Measurements from ENCODE around the gene XPC.
"Not testable (repeated sequence)": the region's sequence is repeated elsewhere in the genome, so short reads cannot be mapped to it uniquely, and the experiment has no call there.

XPC gene
- 81.6 to 189 reads per million in 2 donors for total RNA-seq

DNA sequence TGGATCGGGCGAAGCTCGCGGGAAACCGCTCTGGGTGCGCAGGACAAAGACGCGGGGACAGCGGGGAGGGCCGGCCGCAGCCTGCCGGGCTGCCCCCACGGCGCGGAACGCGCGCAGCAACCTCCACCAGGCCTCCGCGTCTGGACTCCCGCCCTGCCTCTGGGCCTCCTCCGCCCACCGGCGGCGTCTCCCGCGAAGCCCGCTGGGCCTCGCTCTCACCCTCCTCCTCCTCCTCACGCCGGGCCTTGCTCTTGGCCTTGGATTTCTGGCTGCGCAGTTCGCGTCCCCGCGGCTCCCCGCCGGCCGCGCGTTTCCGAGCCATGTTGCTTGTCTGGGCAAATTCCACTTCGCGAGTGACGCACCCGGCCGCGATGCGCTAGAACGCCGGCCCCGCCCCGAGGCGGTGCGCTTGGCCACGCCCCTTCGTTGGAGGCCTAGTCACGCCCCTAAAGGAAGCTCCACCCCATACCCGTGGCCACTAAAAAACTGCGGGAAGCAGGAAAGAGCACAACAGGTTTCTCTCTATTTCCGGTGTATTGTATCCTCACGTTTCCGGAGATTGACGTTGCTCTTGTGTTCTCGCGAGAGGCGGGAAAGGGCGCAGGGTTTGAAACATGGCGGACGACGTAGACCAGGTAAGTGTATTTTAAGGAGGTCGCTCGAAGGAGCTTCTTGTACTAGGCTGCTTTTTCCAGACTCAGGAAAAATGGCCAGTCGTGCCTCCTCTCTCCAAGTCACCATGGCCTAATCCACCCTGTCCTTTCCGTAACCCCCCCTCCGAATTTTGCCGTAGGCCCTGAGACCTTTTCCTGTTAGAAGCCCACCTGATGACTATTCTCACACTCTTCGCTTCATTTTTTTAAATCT is at the start of gene XPC, which contains the start of gene LSM3:
XPC (minus strand) TSS at position 355 of the 867 bp plus-strand sequence; CDS start at position 322, 33 bp downstream.
LSM3 (plus strand) TSS at position 571 of the 867 bp plus-strand sequence; CDS start at position 615, 44 bp downstream.
- DNase-seq, result peak; percentile 96

DNA sequence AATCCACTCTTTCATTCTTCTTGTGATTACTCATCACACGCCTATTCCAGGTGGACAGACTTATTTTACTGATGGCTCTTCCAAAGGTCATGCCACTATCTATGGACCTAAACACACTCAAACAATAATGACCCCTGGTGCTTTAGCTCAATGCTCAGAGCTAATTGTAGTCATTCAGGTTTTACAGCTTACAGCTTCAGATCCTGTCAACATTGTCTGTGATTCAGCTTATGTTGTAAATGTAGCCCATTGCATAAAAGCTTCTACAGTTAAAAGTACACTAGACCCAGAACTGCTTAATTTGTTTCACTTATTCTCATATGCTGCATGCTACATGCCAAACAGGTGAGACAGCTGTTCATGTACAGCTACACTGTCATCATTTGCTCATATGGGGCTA is 49.5 kb upstream of the XPC start:
- no peak for DNase-seq

DNA sequence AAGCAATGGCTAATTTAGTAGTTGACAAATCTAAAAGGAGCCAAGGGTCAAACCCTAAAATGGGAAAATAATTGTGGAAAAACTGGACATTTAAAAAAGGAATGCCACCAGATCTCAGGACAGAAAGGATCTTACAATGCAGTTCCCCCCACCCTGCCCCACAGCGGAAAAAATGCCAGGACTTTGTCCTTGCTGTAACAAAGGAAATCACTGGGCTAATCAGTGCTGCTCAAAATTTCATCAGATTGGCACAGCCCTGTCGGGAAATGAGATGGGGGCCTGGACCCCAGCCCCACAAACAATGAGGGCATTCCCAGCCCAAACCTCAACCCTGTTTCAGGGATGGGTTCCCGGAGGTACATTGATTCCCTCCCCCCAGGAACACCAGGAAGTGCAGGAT is 48.0 kb upstream of the XPC start:
- not testable (repeated sequence) for DNase-seq

DNA sequence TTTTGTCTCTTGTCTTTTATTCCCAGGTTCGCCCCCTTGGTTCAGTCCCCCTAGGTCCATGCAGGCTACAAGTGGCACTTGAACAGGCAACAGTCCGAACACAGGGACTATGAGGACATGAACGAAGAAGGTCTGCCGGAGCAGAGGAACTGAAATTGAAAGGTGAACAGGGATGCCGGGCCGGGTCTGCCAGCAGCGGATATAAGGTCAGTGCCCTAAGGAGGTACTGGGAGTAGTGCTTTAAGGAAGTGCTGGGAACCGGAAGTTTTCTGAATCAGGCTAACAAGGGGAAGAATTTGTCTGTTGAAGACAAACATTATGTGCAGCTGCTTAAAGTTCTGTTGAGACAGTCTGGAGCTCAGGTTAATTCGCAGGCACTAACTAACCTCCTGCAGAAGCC is 47.0 kb upstream of the XPC start:
- DNase-seq, result no peak

DNA sequence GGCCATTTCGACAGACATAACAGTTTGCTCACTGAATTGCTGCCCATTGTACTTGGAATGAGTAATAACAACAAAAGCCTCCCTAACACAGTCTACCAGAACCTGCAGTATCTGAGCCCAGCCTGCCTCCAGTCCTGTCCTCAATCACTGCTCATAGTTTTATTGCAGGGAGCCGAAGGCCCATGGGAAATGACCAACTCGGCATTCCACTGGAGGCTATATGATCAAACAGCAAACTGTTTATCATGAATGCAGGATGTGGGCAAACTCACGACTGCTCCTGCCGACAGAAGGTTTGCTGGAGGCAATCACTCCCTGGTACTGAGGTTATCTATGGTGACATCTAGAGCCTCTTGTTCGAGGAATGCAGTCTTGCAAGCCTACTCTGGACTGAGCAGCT is 46.5 kb upstream of the XPC start:
- no peak for DNase-seq

DNA sequence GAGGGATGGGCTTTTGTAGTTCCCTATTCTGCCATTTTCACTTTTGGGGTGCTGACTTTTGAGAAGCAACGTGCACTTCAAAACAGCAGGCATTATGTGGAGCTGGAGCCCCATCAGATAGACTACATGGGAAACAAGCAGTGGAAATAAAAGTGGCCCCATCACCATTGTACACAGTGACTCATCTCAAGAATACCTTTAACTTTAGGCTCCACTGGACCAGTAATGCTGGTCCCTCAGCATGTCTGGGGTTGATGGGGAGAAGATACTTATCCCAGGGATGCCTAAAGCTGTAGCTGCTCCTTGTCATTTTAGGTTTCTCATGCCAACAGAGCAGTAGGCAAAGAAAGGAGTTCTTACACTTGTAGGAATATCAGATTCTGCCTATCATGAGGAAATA is 45.2 kb upstream of the XPC start:
- no peak for DNase-seq

DNA sequence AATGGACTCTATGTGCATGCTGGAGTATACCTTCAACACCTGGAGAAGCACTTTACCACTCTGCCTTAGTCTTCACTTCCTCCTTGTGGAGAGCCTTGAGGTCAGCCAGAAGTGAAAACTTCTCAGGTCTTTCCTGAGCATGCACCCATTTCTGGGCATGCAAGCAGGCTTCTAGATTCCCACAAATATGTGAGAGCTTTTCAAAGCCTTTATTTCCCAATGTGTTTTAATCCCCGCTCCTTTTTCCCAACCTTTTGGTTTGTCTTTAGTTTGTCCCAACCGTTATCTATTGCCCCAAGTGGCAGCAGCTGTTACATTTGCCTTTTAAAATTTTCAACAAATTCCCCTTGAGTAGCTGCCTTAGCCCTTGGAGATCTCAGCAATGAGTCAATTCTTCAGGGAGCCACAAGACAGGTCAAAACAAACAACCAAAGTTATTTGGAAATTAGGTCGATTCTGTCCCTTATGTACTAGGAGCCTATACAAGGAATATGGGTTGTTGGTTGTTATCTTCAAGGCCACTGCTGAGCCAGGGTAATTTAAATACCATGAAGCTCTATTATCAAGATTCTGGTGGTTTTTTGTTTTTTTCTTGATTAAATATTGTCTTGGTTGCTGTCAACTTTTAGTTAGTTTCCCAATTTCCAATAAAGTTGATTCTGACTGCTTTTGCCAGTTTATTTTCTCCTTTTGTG is 44.6 kb upstream of the XPC start:
- DNase-seq, result no peak

DNA sequence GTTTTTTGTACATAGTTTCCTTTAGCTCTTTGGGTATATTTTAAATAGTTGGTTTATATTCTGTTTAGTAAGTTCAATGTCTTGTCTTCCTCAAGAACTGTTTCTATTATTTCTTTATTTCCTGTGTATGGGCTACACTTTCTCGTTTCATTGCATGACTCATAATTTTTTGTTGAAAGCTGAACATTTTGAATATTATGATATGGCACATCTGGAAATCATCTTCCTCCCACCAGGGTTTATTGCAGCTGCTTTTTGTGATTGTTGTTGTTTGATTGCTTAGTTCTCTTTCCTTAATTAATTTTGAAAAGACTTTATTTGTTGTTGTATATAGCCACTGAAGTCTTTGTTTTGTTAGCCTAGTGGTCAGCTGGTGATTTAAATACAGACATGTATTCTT is 44.1 kb upstream of the XPC start:
- DNase-seq, result no peak

DNA sequence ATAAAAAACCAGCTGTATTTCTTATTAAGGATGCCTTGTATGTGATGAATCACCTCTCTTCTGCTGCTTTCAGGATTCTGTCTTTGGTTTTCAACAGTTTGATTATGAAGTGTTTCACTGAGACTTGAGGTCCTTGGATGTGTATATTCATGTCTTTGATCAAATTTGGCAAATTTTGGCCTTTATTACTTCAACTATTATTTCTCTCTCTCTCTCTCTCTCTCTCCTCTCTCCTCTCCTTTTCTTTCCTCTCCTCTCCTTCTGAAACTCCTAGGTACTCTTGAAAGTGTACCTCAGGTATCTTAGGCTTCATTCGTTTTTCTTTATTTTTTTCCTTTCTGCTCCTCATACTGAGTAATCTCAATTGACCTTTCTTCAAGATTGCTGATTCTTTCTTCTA is 43.5 kb upstream of the XPC start:
- no peak for DNase-seq

DNA sequence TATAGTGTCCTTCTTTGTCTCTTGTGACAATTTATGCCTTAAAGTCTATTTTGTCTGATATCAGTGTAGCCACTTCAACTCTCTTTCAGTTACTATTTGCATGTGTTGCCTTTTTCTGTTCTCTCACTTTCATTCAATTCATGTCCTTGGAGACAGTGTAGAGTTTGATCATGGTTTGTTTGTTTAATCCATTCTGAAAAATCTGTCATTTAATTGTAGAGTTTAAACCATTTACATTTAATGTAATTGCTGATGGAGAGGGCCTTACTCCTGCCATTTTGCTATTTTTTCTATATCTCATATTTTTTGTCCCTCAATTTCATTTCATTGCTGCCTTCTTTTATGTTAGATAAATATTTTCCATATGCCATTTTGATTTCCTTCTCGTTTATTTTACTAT is 42.5 kb upstream of the XPC start:
- DNase-seq, result no peak

DNA sequence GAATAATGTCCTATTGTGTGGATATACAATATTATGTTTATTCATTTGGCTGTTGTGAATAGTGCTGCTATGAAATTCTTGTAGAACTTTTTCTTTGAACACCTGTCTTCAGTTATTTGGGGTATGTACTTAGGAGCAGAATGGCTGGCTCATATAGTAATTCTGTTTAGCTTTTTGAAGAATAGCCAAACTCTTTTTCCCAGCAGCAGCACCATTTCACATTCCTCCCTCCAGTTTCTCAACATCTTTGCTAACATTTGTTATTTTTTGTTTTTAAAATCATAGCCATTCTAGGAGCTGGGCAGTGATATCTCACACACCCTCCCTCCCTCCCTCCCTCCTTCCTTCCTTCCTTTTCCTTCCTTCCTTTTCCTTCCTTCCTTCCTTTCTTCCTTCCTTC is 40.0 kb upstream of the XPC start:
- no peak for DNase-seq

DNA sequence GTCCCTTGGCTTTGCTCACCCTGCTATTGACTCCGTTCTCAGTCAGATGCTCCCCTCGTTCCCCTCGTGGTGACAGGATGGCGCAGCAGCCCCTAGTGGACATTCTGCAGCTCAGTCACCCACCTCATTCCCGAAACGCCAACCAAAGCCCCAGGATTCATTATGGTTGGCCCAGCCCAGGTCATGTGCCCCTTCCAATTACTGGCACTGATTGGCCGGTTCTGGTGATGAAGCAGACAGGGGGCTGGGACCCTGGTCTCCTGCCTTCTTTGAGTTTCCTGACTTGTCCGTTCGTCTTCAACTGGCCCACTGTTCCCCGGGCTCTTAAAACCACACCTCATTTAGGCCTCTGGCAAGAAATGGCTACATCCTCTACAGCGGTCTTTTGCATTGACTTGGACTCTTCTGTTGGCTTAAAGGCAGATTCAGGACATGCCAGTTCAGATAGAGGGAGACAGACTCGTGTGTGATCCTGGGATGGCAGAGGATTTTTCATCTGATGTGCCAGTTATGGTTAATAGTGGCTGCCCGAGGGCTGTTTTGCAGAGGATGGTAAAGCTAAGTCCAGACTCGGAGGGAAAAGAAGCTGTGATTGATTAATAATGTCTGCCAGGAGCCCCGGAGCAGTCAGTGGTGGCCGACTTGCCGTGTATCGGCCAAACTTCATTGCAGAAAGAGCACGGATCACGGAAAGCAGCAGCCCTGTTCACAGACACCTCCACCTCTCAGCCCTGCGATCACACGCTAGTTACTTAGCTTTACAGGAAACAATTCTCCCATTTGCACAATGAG is 38.1 kb upstream of the XPC start:
- DNase-seq, result peak; percentile 45

DNA sequence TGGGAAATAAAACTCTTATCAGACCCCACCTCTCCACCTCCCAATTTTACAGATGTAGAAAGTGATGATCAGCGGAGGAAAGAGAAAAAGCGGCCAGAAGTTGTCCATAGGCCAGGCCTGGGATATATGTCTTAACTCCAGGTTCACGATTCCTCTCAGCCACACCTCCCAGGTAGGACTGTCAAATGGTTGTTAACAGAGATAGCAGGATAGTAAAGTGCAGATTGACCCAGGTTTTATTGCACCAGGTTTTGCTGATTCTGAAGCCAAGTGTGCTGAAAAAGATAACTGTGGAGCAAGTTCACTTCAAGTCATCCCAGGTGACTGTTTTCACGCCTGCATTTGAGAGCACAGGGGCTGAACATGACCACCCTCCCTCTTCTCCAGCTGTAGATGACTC is 36.4 kb upstream of the XPC start:
- DNase-seq, result no peak

DNA sequence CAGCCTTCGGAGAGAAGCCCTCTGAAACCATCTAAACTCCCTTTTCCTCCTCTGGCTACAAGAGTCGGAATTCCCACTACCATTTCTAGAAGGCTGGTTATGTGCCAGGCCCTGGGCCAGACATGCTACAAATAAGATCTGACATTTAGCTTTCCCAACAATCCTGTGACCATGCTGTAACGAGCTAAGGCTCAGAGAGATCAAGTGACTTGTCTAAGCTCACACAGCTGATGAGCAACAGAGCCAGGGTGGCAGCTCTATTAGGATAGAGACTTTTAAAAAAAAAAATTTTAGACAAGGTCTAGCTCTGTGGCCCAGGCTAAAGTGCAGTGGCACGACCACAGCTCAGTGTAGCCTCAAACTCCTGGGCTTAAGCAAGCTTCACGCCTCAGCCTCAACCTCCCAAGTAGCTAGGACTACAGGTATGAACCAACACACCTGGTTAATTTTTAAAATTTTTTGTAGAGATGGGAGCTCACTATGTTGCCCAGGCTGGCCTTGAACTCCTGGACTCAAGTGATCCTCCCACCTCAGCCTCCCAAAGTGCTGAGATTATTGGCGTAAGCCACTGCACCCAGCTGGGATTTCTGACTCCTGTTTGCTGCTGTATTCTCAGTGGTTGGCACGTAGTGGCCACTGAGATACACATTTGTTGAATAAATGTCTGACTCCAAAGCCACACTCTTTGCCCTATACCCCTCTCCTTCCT is 34.8 kb upstream of the XPC start:
- DNase-seq, result no peak

DNA sequence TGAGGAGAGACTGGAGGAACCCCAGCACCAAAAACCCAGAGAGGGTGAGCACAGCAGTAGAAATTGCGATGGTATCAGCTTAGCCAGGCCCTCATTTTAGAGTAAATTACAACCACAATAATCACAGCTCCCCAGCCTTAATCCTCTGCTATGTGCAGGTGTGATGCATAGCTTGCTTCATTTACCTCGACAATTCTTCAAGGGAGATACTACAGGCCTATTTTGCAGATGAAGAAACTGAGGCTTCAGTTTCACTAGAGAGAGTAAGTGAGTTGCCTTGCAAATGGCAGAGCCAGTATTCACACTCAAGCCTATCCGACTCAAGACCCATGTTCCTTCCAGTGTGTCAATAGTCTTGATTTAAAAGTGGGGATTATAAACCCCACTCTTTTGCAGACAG is 33.6 kb upstream of the XPC start:
- no peak for DNase-seq

DNA sequence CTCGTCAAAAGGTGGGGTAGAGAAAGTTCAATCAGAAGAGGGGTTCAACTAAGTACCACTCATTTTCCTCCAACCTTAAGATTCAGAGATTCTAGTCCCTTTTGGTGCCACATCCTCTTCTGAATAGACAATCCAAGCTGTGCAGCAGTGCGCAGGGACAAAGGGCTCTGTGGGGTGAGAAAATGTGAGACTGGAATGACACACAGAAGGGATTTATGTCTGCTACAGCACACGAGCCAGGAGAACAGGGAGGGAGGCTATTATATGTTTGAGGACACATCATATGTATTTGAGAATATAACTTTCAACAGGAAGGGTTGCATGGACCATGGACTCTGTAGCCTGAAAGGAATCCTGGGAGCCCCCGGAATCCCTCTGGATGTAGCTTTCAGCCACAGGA is 33.2 kb upstream of the XPC start:
- no peak for DNase-seq

DNA sequence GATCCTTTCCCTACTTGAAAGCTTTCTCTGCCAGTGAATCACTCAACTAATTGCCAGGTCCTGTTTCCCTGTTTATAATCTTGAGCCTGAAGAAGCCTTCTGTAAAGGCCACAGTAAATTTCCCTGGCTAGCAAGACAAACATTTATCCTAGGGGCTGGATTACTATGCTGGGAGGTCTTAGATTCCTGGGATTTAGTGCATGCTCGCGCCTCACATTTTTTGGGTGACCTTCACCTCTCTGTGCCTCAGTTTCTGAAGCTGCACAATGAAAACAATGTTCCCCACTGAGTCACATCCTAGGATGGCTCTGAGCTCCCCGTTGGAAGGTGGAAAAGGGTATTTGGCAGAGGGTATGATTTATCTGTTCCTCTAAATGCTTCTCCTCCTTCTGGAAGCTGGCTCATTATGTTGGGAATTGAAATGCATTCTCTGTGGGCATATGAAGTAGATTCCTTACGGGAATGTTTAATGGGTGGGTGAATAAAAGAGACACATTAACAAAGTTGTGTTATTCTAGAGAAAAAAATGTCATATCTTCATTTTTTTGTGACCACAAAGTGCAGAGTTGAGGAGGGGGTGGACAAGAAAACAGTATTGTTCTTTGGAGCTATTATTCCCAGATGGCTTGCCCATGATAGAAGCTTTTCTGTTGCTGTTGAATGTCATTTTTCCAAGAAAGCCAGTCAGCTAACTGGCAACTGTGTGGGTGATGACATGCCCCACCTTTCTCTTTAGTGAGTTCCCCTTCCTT is 32.6 kb upstream of the XPC start:
- DNase-seq, result no peak

DNA sequence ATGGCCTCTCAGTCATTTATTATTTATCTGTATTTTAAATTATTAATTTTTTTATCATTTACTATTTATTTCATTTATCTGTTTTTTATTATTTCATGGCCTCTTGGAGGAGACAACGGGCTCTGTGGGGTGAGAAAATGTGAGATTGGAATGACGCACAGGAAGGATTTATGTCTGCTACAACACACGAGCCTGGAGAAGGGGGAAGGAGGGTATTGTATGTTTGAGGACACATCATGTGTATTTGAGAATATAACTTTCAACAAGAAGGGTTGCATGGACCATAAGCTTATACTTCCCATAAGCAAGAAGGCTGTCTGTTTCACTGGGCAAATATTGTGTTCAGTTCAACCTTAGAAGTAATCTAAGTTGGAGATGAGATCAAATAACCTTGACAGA is 31.9 kb upstream of the XPC start:
- DNase-seq, result no peak

DNA sequence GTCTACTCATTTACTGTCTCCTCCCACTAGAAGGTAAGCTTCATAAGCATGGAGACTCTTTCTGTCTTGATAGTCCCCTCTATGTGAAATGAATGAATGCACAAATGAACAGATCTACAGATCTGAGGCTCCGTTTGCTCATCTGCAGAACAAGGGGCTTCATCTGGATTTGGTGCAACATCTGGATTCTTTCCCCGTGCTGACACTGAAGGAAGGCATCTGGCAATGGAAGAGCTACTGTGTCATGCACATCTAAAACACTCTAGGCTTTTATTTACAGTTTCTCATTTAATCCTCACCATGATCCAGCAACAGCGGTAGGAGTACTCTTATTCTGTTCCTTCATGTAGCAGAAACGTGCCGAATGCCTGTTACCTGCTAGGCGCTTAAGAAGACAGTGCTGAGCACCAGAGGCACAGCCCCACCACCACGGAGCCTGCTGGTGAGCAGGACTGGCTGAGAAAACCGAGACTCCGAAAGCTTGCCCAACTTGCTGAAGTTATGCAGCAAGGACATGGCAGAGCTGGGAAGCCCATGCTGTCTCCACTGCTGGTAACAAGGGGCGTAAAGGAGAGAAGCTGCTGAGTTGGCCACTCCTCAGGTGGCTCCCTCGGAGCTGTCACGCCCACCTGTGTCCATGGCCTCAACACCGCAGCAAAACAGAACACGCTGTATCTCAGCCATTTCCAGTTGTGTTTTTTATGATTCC is 31.3 kb upstream of the XPC start:
- DNase-seq, result no peak

DNA sequence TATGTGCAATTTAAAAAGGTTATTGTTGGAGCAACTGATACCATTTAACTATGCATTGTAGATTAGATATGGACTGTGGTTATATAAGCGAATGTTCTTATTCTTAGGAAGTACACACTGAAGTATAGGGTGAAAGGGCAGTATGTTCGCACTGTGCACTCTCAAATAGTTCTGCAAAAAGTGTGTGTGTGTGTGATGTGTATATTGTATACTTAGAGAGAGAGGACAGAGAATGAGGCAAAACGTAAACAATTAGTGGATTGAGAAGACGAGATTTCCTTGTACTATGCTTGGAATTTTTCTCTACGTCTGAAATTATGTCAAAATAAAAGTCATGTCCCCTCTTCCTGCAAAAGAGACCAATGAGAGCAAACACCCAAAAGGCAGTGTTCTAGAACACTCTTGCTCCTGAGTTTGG is 30.6 kb upstream of the XPC start:
- no peak for DNase-seq

DNA sequence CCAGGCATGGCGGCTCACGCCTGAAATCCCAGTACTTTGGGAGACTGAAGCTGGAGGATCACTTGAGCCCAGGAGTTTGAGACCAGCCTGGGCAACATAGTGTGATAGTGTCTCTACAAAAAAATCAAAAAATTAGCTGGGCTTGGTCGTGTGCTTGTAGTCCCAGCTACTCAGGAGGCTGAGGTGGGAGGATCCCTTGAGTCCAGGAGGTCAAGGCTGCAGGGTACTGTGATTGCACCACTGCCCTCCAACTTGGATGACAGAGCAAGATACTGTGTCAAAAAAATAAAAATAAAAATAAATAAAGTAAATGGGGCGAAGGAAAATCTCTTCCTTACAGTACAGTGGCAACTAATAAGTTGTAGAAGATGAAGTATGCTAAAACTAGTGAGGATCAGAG is 29.8 kb upstream of the XPC start:
- DNase-seq, result no peak

All from T-helper 9 cell (primary cell).